HG02759 (cell line): ENCODE measurements around the gene KNTC1.
"Not testable (repeated sequence)": the region's sequence is repeated elsewhere in the genome, so short reads cannot be mapped to it uniquely, and the experiment has no call there.

ENCODE experiments used
- ATAC-seq: cut with Tn5 transposase; IDR thresholded peaks from one replicate; pipeline ENCODE4 v1.9.1; 2021; ENCODE audit warnings: mild to moderate bottlenecking, moderate library complexity; ENCODE audit not compliant: unreplicated experiment

The KNTC1 gene

DNA sequence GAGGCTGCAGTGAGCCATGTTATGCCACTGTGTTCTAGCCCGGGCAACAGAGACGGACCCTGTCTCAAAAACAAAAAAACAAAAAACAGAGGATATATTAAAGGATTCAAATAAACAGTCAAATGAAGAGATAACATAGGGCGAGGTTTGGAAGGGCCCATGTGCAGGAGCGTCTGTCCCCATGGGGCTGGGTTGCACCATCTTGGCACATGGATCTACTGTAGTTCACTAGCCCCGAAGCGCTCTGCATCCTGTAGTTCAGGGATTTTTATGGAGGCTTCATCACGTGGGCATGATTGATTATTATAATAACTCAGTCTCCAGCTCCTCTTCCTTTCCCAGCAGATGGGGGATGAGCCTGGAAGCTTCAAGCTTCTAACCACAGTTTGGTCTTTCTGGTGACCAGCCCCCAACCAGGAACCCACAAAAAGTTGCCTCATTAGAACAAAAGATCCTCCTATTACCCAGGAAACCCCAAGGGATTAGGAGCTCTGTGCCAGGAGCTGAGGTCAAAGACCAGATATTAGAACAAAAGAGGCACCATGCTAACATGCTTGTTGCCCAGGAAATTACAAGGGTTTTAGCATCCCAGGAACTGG is 116.3 kb downstream of the KNTC1 start:
- no peak for ATAC-seq

GRCh38 chr12:122646517-122647217 is 119.6 kb downstream of the KNTC1 start:
- ATAC-seq, result peak; percentile 89

GRCh38 chr12:122651520-122652224 is 124.6 kb downstream of the KNTC1 start:
- ATAC-seq, result no peak

- not testable (repeated sequence) for ATAC-seq
Observed at GRCh38 chr12:122653291-122653690, 126.2 kb downstream of the KNTC1 start.

GRCh38 chr12:122656298-122656697 is 129.2 kb downstream of the KNTC1 start:
- ATAC-seq, result no peak

- ATAC-seq, result no peak
Observed at GRCh38 chr12:122659579-122659978, 132.5 kb downstream of the KNTC1 start.

DNA sequence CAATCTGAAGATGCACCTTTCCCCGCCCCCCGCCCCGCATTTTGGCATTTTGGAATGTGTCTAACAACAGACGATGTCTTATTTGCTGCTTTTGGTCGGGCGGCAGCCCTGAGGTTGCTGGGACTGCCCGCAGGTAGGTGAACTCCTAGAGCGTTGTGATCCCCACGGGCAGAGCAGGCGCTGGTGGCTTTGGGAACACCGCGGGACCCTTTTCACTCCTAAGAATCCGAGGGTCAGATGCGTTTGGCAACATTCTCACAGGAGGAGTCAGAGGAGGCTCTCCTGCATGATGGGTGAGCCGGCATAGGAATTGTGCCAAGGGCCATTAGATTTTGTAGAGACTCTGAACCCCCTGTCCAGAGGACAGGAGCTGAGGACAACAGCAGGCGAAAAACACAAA is 134.2 kb downstream of the KNTC1 start:
- ATAC-seq, result no peak

GRCh38 chr12:122661938-122662337 is 134.9 kb downstream of the KNTC1 start:
- no peak for ATAC-seq

GRCh38 chr12:122665349-122665748 is 138.3 kb downstream of the KNTC1 start:
- ATAC-seq, result no peak

GRCh38 chr12:122665759-122666158 is 138.7 kb downstream of the KNTC1 start:
- no peak for ATAC-seq

GRCh38 chr12:122668268-122668667 is 141.2 kb downstream of the KNTC1 start:
- ATAC-seq, result no peak

- no peak for ATAC-seq
Observed at GRCh38 chr12:122669397-122670070, 142.5 kb downstream of the KNTC1 start.

DNA sequence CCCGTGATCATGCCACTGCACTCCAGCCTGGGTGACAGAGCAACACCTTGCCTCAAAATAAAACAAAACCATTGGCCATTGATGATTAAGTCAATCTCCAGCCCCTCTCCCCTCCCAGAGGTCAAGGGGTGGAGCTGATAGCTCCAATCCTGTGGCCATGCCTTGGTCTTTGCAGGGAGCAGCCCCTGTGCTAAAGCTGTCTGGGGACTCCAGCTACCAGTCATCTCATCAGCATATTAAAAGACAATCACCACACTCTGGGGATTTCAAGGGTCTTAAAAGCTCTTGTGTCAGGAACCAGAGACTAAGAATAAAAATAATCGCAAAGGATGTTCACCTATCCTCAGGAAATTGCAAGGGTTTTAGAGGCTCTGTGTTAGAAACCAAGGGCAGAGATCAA is 145.5 kb downstream of the KNTC1 start:
- ATAC-seq, result no peak
